Measurements from ENCODE around the gene SLC35G3. TPM values are rescaled to one million over a fixed set of nuclear protein-coding genes. Genes with fewer than 3 reads are reported as not detected.

SLC35G3 gene
- polyA plus RNA-seq, 1 of the 3 experiments (the other 2 are of a cell fraction): not detected

GRCh38 chr17:35160354-35161201 lies 33.6 kb downstream of the SLC35G3 start:
- no peak overlapping the region for H3K4me3 ChIP-seq (ENCODE audit: low read depth in 2 of 2, low read length in 1 of 2)
- WGBS (ENCODE audit: low lambda C conversion rate): 21% methylated on average over 13 of the region's 13 CpGs
- ChIA-PET CTCF (interaction anchor here (1.4 kb wide), 1 partner anchor 10 kb away, joined by 3 read pairs; no protein-coding TSS in a partner anchor), POLR2A (no interaction called here)
- H3K27me3 ChIP-seq (ENCODE audit: insufficient read depth): peaks cover 63% of the 10 kb centered on the region
- no peaks in the 10 kb centered on the region for H3K4me1 ChIP-seq (ENCODE audit: control insufficient read depth in 1 of 2, insufficient read depth in 2 of 2, low read depth in 1 of 2, low read length in 1 of 2)
- 0 out of 2 replicates have a peak, but pooled peaks cover 3% of the 10 kb centered on the region for H3K9me2 ChIP-seq
- TF ChIP-seq ELF1 (IDR thresholded peaks at IDR 0.05): no peak
- no peak for TF ChIP-seq MEF2A (IDR thresholded peaks at IDR 0.05; ENCODE audit: borderline replicate concordance, low read depth)
- no peak for TF ChIP-seq SIN3A (IDR thresholded peaks at IDR 0.05; ENCODE audit: borderline replicate concordance, low read depth, low read length)
- no peak for TF ChIP-seq FOXM1 (IDR thresholded peaks at IDR 0.05; ENCODE audit: low read depth)
- TF ChIP-seq USF2 (IDR thresholded peaks at IDR 0.05; ENCODE audit: borderline replicate concordance, low read depth, low read length): no peak
- TF ChIP-seq FOSL2 (IDR thresholded peaks at IDR 0.05; ENCODE audit: borderline replicate concordance, low read depth): no peak
- no peak for TF ChIP-seq GABPA (IDR thresholded peaks at IDR 0.05; ENCODE audit: low read depth)
- TF ChIP-seq SMC3 (IDR thresholded peaks at IDR 0.05; ENCODE audit: low read depth, low read length): no peak
- no peak for TF ChIP-seq RAD21 (IDR thresholded peaks at IDR 0.05; ENCODE audit: low read length)
- TF ChIP-seq RXRA (IDR thresholded peaks at IDR 0.05; ENCODE audit: borderline replicate concordance, low read depth): no peak
- TF ChIP-seq TEAD4 (IDR thresholded peaks at IDR 0.05; ENCODE audit: borderline replicate concordance, insufficient read depth): no peak
- TF ChIP-seq MXI1 (IDR thresholded peaks at IDR 0.05; ENCODE audit: low read depth, low read length): no peak
- H3K9me3 ChIP-seq: no peaks in the 10 kb centered on the region
- no peaks in the 10 kb centered on the region for H3K36me3 ChIP-seq (replicated peaks in 1 of 2; ENCODE audit: control insufficient read depth in 1 of 2, insufficient read depth in 2 of 2, low read length in 1 of 2)
- no peak for DNase-seq
- no peak overlapping the region for H2AFZ ChIP-seq (ENCODE audit: low read depth)
- no peaks in the 10 kb centered on the region for H3F3A ChIP-seq (replicated peaks; ENCODE audit: insufficient read depth)
- no peaks in the 10 kb centered on the region for H4K20me1 ChIP-seq (ENCODE audit: insufficient read depth)
- no peak overlapping the region for H3K27ac ChIP-seq (ENCODE audit: low read depth in 2 of 2, low read length in 1 of 2)
- no peak overlapping the region for H3K4me2 ChIP-seq
- H3K79me2 ChIP-seq (ENCODE audit: insufficient read depth): no peaks in the 10 kb centered on the region
- H3K9ac ChIP-seq: no peak overlapping the region

GRCh38 chr17:35159940-35160339 lies 34.3 kb downstream of the SLC35G3 start:
- no peaks in the 10 kb centered on the region for H3K9me3 ChIP-seq
- no peak overlapping the region for H3K4me2 ChIP-seq
- POLR2A ChIA-PET: no interaction called here
- H4K20me1 ChIP-seq (ENCODE audit: insufficient read depth): no peaks in the 10 kb centered on the region
- H3K36me3 ChIP-seq (replicated peaks in 1 of 2; ENCODE audit: control insufficient read depth in 1 of 2, insufficient read depth in 2 of 2, low read length in 1 of 2): no peaks in the 10 kb centered on the region
- no peak overlapping the region for H3K9ac ChIP-seq
- H3K9me2 ChIP-seq: 0 out of 2 replicates have a peak, but pooled peaks cover 3% of the 10 kb centered on the region
- H3K4me3 ChIP-seq (ENCODE audit: low read depth in 2 of 2, low read length in 1 of 2): no peak overlapping the region
- H3K27ac ChIP-seq (ENCODE audit: low read depth in 2 of 2, low read length in 1 of 2): no peak overlapping the region
- H3K79me2 ChIP-seq (ENCODE audit: insufficient read depth): no peaks in the 10 kb centered on the region
- WGBS (ENCODE audit: low lambda C conversion rate): 29% methylated on average over 2 of the region's 2 CpGs
- CTCF ChIA-PET: no interaction called here
- DNase-seq: no peak
- no peaks in the 10 kb centered on the region for H3K4me1 ChIP-seq (ENCODE audit: control insufficient read depth in 1 of 2, insufficient read depth in 2 of 2, low read depth in 1 of 2, low read length in 1 of 2)
- peaks cover 57% of the 10 kb centered on the region for H3K27me3 ChIP-seq (ENCODE audit: insufficient read depth)
- no peaks in the 10 kb centered on the region for H3F3A ChIP-seq (replicated peaks; ENCODE audit: insufficient read depth)
- no peak overlapping the region for H2AFZ ChIP-seq (ENCODE audit: low read depth)
- TF ChIP-seq RCOR1 (IDR thresholded peaks at IDR 0.05; ENCODE audit: low read length): no peak
- no peak for TF ChIP-seq USF1 (IDR thresholded peaks at IDR 0.05; ENCODE audit: borderline replicate concordance, low read depth)
- no peak for TF ChIP-seq NFIC (IDR thresholded peaks at IDR 0.05; ENCODE audit: borderline replicate concordance)
- no peak for TF ChIP-seq REST (IDR thresholded peaks at IDR 0.05; ENCODE audit: low read depth, low read length)
- TF ChIP-seq RAD21 (IDR thresholded peaks at IDR 0.05; ENCODE audit: low read length): no peak
- TF ChIP-seq ZBTB33 (IDR thresholded peaks at IDR 0.05; ENCODE audit: borderline replicate concordance, low read depth): no peak
- TF ChIP-seq USF2 (IDR thresholded peaks at IDR 0.05; ENCODE audit: borderline replicate concordance, low read depth, low read length): no peak
- no peak for TF ChIP-seq FOXJ3 (CRISPR knock-in tag; IDR thresholded peaks at IDR 0.05)
- no peak for TF ChIP-seq TEAD4 (IDR thresholded peaks at IDR 0.05; ENCODE audit: borderline replicate concordance, insufficient read depth)
